ENCODE results near the gene FOXL2. TPM values are rescaled to one million over a fixed set of nuclear protein-coding genes. Genes with fewer than 3 reads are reported as not detected.
A peak's percentile ranks its signal among the peaks of the same experiment; 100 is the strongest.

FOXL2 gene
- total RNA-seq, 1 donor from 2014 or later: 4.5 TPM

- DNase-seq (ENCODE audit: low read depth) (no peak), FAIRE-seq (no peak)
- H4K20me1 ChIP-seq (ENCODE audit: insufficient read depth, low read length): no peaks in the 10 kb centered on the region
- Mint-ChIP-seq H3K36me3 (ENCODE audit: low read depth, unreplicated experiment) (no peaks in the 10 kb centered on the region), H3K4me1 (ENCODE audit: low read depth, unreplicated experiment) (no peaks in the 10 kb centered on the region), H3K9me3 (ENCODE audit: unreplicated experiment) (no peaks in the 10 kb centered on the region), H3K27ac (ENCODE audit: unreplicated experiment) (no peak overlapping the region), H3K4me3 (ENCODE audit: unreplicated experiment) (no peak overlapping the region), H3K27me3 (ENCODE audit: low read depth, unreplicated experiment) (peaks cover 12% of the 10 kb centered on the region)
- TF ChIP-seq EZH2 (IDR thresholded peaks at IDR 0.05; ENCODE audit: insufficient read depth, low read length): no peak
- TF ChIP-seq CTCF (IDR thresholded peaks at IDR 0.05; ENCODE audit: insufficient read depth, low read depth, low read length): no peak
- no peaks in the 10 kb centered on the region for H3K36me3 ChIP-seq (ENCODE audit: insufficient read depth, low read length)
- H3K27me3 ChIP-seq (ENCODE audit: insufficient read depth, low read length): no peaks in the 10 kb centered on the region
- H3K9me3 ChIP-seq (ENCODE audit: insufficient read depth, low read depth, low read length): no peaks in the 10 kb centered on the region
- H3K27ac ChIP-seq (ENCODE audit: low read depth, low read length): no peak overlapping the region
- H3K4me3 ChIP-seq (ENCODE audit: insufficient read depth, low read depth, low read length): no peak overlapping the region
- H2AFZ ChIP-seq (ENCODE audit: low read depth, low read length): no peak overlapping the region
- H3K4me2 ChIP-seq (ENCODE audit: low read length): no peak overlapping the region
- no peaks in the 10 kb centered on the region for H3K4me1 ChIP-seq (ENCODE audit: insufficient read depth, low read length)
- H3K79me2 ChIP-seq (ENCODE audit: insufficient read depth, low read length): no peaks in the 10 kb centered on the region
- no peak overlapping the region for H3K9ac ChIP-seq (ENCODE audit: low read length)
Observed at GRCh38 chr3:138898708-138899107, 48.2 kb downstream of the FOXL2 start.

- TF ChIP-seq CTCF (IDR thresholded peaks at IDR 0.05; ENCODE audit: insufficient read depth, low read depth, low read length) (no peak), EZH2 (IDR thresholded peaks at IDR 0.05; ENCODE audit: insufficient read depth, low read length) (no peak)
- Histone ChIP-seq H4K20me1 (ENCODE audit: insufficient read depth, low read length) (no peaks in the 10 kb centered on the region), H3K4me3 (ENCODE audit: insufficient read depth, low read depth, low read length) (no peak overlapping the region), H3K4me1 (ENCODE audit: insufficient read depth, low read length) (no peaks in the 10 kb centered on the region), H3K27ac (ENCODE audit: low read depth, low read length) (no peak overlapping the region), H3K36me3 (ENCODE audit: insufficient read depth, low read length) (no peaks in the 10 kb centered on the region), H3K9me3 (ENCODE audit: insufficient read depth, low read depth, low read length) (no peaks in the 10 kb centered on the region), H3K79me2 (ENCODE audit: insufficient read depth, low read length) (no peaks in the 10 kb centered on the region), H3K9ac (ENCODE audit: low read length) (no peak overlapping the region), H2AFZ (ENCODE audit: low read depth, low read length) (no peak overlapping the region), H3K4me2 (ENCODE audit: low read length) (no peak overlapping the region), H3K27me3 (ENCODE audit: insufficient read depth, low read length) (no peaks in the 10 kb centered on the region)
- FAIRE-seq (no peak), DNase-seq (ENCODE audit: low read depth) (peak; percentile 86)
- H3K4me1 Mint-ChIP-seq (ENCODE audit: low read depth, unreplicated experiment): no peaks in the 10 kb centered on the region
- H3K36me3 Mint-ChIP-seq (ENCODE audit: low read depth, unreplicated experiment): no peaks in the 10 kb centered on the region
- H3K27ac Mint-ChIP-seq (ENCODE audit: unreplicated experiment): no peak overlapping the region
- H3K9me3 Mint-ChIP-seq (ENCODE audit: unreplicated experiment): no peaks in the 10 kb centered on the region
- H3K27me3 Mint-ChIP-seq (ENCODE audit: low read depth, unreplicated experiment): peaks cover 12% of the 10 kb centered on the region
- H3K4me3 Mint-ChIP-seq (ENCODE audit: unreplicated experiment): no peak overlapping the region
Observed at GRCh38 chr3:138898301-138898700, 48.6 kb downstream of the FOXL2 start.

Other genes starting within 250 kb of the FOXL2 start
- 20.3 and 24.8 TPM in 2 replicates for gene PIK3CB, start 112.2 kb downstream of the FOXL2 start, total RNA-seq
- 3.9 and 5.2 TPM in 2 replicates for gene FOXL2NB, start 80 bp upstream of the FOXL2 start, total RNA-seq
- not detected in 2 replicates for gene PRR23A, start 59.1 kb upstream of the FOXL2 start, total RNA-seq
- not detected in 2 replicates for gene PRR23B, start 73.8 kb upstream of the FOXL2 start, total RNA-seq
- gene PRR23C, start 97.8 kb upstream of the FOXL2 start, total RNA-seq: not detected in 2 replicates

Data from astrocyte (in vitro differentiated cells and primary cell).